Measurements from ENCODE around the gene CBFB. TPM values are rescaled to one million over a fixed set of nuclear protein-coding genes. Genes with fewer than 3 reads are reported as not detected.

The CBFB gene
- total and polyA plus RNA-seq, 2 experiments from 2014 or later, result 26.1 to 26.9 TPM

DNA sequence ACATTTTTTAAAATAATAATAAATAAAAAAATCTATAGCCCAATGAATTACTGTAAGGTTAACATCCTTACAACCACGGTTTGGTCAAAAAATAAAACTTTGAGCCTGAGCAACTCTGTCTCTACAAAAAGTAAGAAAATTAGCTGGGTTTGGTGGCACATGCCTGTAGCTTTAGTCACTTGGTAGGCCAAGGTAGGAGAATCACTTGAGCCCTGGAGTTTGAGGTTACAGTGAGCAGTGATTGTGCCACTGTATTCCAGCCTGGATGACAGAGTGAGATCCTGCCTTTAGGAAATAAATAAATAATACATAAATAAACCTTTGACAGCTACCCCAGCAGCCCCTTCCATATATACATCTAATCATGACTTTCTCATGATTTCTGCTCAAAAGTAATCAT is 53.9 kb downstream of the CBFB start (continued):
- no peak for TF ChIP-seq EZH2phosphoT487 (IDR thresholded peaks at IDR 0.05; ENCODE audit: unreplicated experiment)
- TF ChIP-seq, protein P1, sequence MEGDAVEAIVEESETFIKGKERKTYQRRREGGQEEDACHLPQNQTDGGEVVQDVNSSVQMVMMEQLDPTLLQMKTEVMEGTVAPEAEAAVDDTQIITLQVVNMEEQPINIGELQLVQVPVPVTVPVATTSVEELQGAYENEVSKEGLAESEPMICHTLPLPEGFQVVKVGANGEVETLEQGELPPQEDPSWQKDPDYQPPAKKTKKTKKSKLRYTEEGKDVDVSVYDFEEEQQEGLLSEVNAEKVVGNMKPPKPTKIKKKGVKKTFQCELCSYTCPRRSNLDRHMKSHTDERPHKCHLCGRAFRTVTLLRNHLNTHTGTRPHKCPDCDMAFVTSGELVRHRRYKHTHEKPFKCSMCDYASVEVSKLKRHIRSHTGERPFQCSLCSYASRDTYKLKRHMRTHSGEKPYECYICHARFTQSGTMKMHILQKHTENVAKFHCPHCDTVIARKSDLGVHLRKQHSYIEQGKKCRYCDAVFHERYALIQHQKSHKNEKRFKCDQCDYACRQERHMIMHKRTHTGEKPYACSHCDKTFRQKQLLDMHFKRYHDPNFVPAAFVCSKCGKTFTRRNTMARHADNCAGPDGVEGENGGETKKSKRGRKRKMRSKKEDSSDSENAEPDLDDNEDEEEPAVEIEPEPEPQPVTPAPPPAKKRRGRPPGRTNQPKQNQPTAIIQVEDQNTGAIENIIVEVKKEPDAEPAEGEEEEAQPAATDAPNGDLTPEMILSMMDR (conservative IDR thresholded peaks at IDR 0.05; ENCODE audit: low read depth in 2 of 2), result no peak

DNA sequence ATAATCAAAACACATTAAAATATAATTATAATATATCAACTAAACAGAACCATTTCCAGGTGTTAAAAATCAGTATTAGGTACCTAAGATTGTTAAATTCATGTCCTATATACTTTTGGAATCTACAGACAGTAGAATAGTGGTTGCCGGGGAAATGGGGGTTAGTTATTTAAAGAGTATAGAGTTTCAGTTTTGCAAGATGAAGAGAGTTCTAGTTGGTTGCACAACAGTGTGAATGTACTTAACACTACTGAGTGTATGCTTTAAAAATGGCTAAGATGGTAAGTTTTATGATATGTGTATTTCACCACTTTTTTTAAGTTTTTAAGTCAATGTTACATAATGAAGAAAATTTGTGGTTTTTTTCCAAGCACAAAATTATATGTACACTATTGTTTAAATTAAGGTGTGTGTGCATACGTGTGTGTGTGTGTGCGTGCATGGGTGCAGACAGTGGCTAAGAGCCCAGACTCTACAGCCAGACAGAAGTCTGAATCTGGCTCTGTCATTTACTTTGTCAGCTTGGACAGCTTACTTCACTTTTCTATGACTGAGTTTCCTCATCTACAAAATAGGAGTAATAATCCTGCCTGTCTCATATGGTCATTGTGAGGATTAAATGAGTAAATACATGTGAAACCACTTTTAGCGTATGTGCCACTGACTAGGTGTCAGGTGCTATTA is 55.5 kb downstream of the CBFB start:
- no peak overlapping the region for H3K4me3 Mint-ChIP-seq
- H3K27ac Mint-ChIP-seq, result no peak overlapping the region
- Histone ChIP-seq H3K9me2 (ENCODE audit: insufficient read depth) (no peaks in the 10 kb centered on the region), H3K79me2 (replicated peaks; ENCODE audit: insufficient read depth) (no peaks in the 10 kb centered on the region), H2AFZ (no peak overlapping the region), H4K20me1 (replicated peaks; ENCODE audit: insufficient read depth) (peaks cover 4% of the 10 kb centered on the region), H3F3A (replicated peaks; ENCODE audit: low read depth) (no peaks in the 10 kb centered on the region), H3K27me3 (ENCODE audit: insufficient read depth) (no peaks in the 10 kb centered on the region), H3K4me1 (ENCODE audit: insufficient read depth) (no peaks in the 10 kb centered on the region), H3K4me2 (no peak overlapping the region), H3K4me3 (no peak overlapping the region), H3K36me3 (ENCODE audit: insufficient read depth) (no peaks in the 10 kb centered on the region; the same call in 1 of the 2 replicates), H3K27ac (ENCODE audit: low read depth) (no peak overlapping the region)
- H3K27me3 Mint-ChIP-seq (ENCODE audit: insufficient read depth, low read depth, poor library complexity), result peaks cover 3% of the 10 kb centered on the region
- no peaks in the 10 kb centered on the region for H3K4me1 Mint-ChIP-seq
- TF ChIP-seq POLR2AphosphoS5 (IDR thresholded peaks at IDR 0.05; ENCODE audit: low read depth) (no peak), EZH2 (IDR thresholded peaks at IDR 0.05; ENCODE audit: low read depth, unreplicated experiment) (no peak), EZH2phosphoT487 (IDR thresholded peaks at IDR 0.05; ENCODE audit: unreplicated experiment) (no peak), ZNF331 (CRISPR knock-in tag; IDR thresholded peaks at IDR 0.05; ENCODE audit: low read depth) (no peak), STAT1 (IDR thresholded peaks at IDR 0.05; ENCODE audit: unreplicated experiment) (no peak), CREB1 (CRISPR knock-in tag; IDR thresholded peaks at IDR 0.05; ENCODE audit: low read depth) (no peak)
- TF ChIP-seq, protein P2, sequence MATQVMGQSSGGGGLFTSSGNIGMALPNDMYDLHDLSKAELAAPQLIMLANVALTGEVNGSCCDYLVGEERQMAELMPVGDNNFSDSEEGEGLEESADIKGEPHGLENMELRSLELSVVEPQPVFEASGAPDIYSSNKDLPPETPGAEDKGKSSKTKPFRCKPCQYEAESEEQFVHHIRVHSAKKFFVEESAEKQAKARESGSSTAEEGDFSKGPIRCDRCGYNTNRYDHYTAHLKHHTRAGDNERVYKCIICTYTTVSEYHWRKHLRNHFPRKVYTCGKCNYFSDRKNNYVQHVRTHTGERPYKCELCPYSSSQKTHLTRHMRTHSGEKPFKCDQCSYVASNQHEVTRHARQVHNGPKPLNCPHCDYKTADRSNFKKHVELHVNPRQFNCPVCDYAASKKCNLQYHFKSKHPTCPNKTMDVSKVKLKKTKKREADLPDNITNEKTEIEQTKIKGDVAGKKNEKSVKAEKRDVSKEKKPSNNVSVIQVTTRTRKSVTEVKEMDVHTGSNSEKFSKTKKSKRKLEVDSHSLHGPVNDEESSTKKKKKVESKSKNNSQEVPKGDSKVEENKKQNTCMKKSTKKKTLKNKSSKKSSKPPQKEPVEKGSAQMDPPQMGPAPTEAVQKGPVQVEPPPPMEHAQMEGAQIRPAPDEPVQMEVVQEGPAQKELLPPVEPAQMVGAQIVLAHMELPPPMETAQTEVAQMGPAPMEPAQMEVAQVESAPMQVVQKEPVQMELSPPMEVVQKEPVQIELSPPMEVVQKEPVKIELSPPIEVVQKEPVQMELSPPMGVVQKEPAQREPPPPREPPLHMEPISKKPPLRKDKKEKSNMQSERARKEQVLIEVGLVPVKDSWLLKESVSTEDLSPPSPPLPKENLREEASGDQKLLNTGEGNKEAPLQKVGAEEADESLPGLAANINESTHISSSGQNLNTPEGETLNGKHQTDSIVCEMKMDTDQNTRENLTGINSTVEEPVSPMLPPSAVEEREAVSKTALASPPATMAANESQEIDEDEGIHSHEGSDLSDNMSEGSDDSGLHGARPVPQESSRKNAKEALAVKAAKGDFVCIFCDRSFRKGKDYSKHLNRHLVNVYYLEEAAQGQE (IDR thresholded peaks at IDR 0.05; ENCODE audit: unreplicated experiment), result no peak
- TF ChIP-seq, protein P3, sequence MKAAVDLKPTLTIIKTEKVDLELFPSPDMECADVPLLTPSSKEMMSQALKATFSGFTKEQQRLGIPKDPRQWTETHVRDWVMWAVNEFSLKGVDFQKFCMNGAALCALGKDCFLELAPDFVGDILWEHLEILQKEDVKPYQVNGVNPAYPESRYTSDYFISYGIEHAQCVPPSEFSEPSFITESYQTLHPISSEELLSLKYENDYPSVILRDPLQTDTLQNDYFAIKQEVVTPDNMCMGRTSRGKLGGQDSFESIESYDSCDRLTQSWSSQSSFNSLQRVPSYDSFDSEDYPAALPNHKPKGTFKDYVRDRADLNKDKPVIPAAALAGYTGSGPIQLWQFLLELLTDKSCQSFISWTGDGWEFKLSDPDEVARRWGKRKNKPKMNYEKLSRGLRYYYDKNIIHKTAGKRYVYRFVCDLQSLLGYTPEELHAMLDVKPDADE (IDR thresholded peaks at IDR 0.05), result no peak
- no peaks in the 10 kb centered on the region for H3K9me3 Mint-ChIP-seq
- no peak for ATAC-seq
- DNase-seq (ENCODE audit: low spot score), result no peak
- no peaks in the 10 kb centered on the region for H3K36me3 Mint-ChIP-seq (ENCODE audit: low read depth)

All from GM23338 (cell line).